Measurements from ENCODE around the gene SLC7A6.
A peak's percentile ranks its signal among the peaks of the same experiment; 100 is the strongest.

Gene SLC7A6

DNA sequence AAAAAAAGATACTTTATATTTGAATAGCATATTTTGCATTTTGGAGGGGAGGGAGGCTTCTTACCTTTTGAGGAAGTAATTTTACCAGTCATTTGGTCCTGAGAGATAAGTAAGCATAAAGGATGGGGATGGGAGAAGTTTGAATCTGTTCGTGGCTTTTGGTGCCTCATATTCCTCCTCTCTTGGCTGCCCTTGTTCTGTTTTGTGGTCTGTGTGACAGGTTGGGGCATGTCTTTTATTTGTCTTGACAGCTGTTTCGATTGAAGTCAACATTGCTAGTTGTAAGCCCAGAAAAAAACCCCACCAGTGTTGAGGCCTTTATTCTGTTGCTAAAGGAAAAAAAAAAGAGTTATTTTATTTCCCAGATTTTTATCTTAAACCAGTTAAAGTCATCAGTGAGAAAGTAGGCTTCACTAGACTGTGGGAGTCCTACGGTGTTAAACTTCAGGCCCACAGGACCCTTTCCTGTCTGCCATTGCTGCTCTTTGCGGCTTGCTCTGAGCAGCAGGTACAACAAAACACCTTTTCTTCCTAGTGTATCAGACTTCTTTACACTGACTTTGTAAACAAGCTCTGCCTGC, 11.4 kb downstream of the SLC7A6 start:
- ATAC-seq (ENCODE audit: low read depth), result peak; percentile 81
- Mint-ChIP-seq H3K27me3 (no peaks in the 10 kb centered on the region), H3K36me3 (peaks cover 11% of the 10 kb centered on the region), H3K9me3 (no peaks in the 10 kb centered on the region), H3K4me1 (peaks cover 36% of the 10 kb centered on the region), H3K4me3 (peak overlapping the region; percentile 73), H3K27ac (peak overlapping the region; percentile 82)
- no peak for DNase-seq (ENCODE audit: low spot score in 2 of 2)

DNA sequence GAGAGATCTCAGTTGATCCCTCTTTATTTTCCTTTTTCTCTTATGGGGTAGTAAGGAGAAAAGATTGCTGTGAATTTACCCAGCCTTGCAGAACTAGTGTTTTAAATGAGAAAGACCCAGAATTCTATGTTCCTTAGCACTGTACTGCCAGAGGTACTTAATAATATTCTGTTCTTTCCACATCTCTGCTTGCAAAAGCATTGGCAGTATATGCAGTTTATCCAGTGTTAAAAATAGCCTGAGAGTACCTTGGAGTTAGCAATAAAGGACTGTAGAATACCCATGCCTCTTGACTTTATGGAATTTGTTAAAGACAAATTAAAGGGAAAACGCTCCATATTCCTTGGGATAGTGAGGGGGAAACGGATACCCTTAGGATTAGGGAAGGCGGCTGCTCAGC, 11.9 kb downstream of the SLC7A6 start:
- no peaks in the 10 kb centered on the region for H3K27me3 Mint-ChIP-seq
- ATAC-seq (ENCODE audit: low read depth) (no peak), DNase-seq (ENCODE audit: low spot score in 2 of 2) (no peak)
- H3K4me1 Mint-ChIP-seq, result peaks cover 40% of the 10 kb centered on the region
- H3K9me3 Mint-ChIP-seq, result no peaks in the 10 kb centered on the region
- H3K4me3 Mint-ChIP-seq, result peak overlapping the region; percentile 73
- H3K27ac Mint-ChIP-seq, result peak overlapping the region; percentile 82
- H3K36me3 Mint-ChIP-seq, result peaks cover 12% of the 10 kb centered on the region

DNA sequence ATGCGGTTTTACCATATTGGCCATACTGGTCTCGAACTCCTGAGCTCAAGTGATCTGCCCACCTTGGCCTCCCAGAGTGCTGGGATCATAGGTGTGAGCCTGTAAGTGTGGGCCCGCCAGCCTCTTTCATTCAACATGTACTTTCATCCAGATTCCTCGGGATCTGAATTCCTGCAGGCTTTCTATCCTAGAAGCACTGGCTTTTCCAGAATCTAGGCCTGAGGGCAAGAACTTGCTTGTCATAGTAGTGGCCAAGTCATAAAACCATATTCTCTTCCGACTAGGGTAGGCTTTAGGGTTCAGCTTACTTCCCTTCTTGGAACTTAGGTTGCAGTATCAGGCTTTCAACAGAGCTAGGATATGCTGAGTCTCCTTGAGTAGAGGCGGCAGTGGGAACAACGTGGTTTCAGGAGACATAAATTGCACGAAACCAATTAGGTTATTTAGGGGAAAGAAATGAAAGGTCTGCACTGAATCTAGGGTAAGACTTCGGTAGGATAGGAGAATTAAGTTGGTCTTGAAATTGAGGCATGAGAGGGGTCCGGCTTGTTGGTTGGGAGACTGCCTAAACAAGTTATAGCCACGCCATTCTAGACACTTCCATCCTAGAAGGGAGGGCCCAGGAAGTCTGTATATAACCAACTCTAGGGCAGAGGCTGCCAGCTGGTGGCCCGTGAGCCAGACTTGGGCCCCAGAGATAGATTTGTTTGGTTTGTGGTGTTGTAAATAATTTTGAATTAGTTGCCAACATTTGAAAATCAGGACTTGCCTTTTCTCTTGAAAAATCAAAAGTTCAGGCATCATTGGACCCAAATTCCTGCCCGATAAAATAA, 15.6 kb downstream of the SLC7A6 start:
- Mint-ChIP-seq H3K36me3 (peaks cover 15% of the 10 kb centered on the region), H3K9me3 (no peaks in the 10 kb centered on the region), H3K27ac (no peak overlapping the region), H3K27me3 (no peaks in the 10 kb centered on the region), H3K4me3 (no peak overlapping the region), H3K4me1 (peaks cover 42% of the 10 kb centered on the region)
- no peak for DNase-seq (ENCODE audit: low spot score in 2 of 2)
- no peak for ATAC-seq (ENCODE audit: low read depth)

DNA sequence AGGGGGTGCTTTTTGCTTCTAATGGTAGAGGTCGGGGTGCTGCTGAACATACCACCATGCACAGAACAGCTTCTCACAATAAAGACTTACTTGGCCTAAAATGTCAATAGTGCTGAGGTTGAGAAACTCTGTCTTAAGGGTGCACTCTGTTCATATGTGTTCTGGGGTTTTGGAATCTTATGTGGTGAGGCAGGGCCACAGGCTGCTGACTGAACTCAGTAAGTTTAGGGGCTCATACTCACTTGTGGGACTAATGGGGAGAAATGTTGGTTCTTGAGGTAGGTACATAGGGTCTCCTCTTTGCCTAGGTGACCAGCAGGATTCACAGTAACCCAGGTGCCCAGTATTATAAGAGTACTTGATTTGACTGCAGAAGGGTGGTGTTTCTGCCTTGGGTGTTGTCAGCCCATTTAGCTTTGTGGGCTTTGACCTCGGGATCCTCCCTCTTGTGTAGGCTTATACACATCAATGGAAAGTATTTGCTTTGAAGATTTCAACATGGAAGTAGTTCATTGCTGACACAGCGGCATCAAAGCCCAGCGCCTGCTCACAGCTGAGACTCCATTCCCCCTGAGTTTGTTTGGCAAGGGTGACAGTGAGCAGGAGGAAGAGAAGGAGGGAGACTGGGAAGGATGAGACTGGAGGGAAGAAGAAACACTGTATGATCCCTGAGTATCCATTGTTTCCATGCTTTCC, 17.2 kb downstream of the SLC7A6 start:
- no peak for DNase-seq (ENCODE audit: low spot score in 2 of 2)

DNA sequence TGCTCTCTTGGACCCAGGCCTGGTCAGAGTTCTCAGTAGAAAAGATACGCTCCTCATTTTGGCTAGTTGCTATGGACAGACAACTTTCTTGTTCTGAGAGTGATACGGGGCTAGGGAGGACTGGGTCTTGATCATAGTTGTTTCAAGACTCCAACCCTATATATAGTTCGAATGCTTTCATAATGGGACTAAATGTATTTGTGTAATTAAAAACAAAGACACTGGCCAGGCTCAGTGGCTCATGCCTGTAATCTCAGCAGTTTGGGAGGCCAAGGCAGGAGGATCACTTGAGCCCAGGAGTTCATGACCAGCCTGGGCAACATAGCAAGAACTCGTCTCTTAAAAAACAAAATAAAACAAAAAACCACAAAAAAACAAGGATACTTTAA, 17.7 kb downstream of the SLC7A6 start:
- peak overlapping the region; percentile 77 for H3K27ac Mint-ChIP-seq
- DNase-seq (ENCODE audit: low spot score in 2 of 2) (no peak), ATAC-seq (ENCODE audit: low read depth) (no peak)
- peaks cover 45% of the 10 kb centered on the region for H3K4me1 Mint-ChIP-seq
- H3K9me3 Mint-ChIP-seq, result no peaks in the 10 kb centered on the region
- H3K36me3 Mint-ChIP-seq, result peaks cover 18% of the 10 kb centered on the region
- no peaks in the 10 kb centered on the region for H3K27me3 Mint-ChIP-seq
- H3K4me3 Mint-ChIP-seq, result no peak overlapping the region

More for the DNA sequence above, 17.2 kb downstream of the SLC7A6 start:
- no peak overlapping the region for H3K4me3 Mint-ChIP-seq
- H3K4me1 Mint-ChIP-seq, result peaks cover 42% of the 10 kb centered on the region
- peak overlapping the region; percentile 77 for H3K27ac Mint-ChIP-seq
- ATAC-seq (ENCODE audit: low read depth), result no peak
- peaks cover 17% of the 10 kb centered on the region for H3K36me3 Mint-ChIP-seq
- H3K9me3 Mint-ChIP-seq, result no peaks in the 10 kb centered on the region
- H3K27me3 Mint-ChIP-seq, result no peaks in the 10 kb centered on the region

DNA sequence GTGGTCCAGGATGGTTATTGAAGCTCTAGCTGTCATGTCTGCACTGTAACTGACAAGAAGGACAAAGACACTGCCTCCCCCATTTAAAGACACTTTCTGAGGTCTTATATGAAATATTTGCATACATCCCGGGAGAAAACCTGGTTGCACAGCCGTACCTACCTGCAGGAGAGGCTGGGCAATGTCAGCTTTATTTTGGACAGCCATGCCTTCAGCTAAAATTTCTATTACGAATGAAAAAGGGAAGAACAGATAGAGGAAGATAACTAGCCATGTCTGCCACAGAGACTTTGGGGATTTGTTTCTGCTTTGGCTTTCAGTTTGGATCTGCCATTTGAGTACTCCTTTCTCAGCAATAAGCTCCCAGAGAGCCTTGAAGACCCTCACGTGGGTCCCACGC, 19.0 kb downstream of the SLC7A6 start:
- ATAC-seq (ENCODE audit: low read depth) (no peak), DNase-seq (ENCODE audit: low spot score in 2 of 2) (no peak)
- H3K9me3 Mint-ChIP-seq, result no peaks in the 10 kb centered on the region
- H3K27me3 Mint-ChIP-seq, result no peaks in the 10 kb centered on the region
- H3K4me1 Mint-ChIP-seq, result peaks cover 55% of the 10 kb centered on the region
- peaks cover 27% of the 10 kb centered on the region for H3K36me3 Mint-ChIP-seq
- peak overlapping the region; percentile 82 for H3K27ac Mint-ChIP-seq
- peak overlapping the region; percentile 75 for H3K4me3 Mint-ChIP-seq

DNA sequence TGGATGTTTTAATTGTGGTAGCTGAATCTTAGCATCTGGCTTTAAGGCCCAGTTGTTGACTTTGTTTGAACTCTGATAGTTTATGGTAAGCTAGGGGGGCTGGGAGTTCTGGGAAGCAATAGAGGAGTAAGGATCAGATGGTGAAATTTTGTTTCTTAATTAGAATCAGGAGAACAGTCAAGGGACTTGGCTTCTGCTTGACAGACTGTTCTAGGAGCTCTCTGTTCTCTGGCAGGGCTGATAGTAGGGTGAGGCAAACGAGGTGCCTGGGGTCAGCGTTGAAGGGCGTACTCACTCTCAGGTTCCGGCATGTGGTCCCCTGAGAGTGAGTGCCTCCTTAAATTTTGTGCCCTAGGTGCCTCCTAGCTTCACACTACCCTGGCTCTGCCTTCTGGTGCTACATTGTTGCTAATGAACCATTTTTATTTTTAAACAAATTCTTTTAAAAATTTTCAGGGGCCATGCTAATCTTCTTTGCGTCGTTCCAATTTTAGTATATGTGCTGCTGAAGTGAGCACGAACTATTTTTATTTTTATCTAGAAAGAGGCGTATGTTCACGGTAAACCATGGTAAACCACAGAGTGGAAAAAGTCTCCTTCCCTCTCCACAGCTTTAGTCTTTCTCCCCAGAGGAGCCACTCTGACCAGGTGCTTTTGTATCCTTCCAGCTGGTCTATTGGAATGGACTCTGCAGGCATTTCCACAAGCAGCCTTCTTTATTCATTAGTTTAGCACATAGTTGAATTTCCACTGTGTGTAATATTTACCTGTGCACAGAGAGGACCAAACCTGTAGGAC, 19.7 kb downstream of the SLC7A6 start:
- Mint-ChIP-seq H3K9me3 (no peaks in the 10 kb centered on the region), H3K27me3 (no peaks in the 10 kb centered on the region), H3K27ac (peak overlapping the region; percentile 82), H3K4me1 (peaks cover 55% of the 10 kb centered on the region), H3K36me3 (peaks cover 27% of the 10 kb centered on the region), H3K4me3 (peak overlapping the region; percentile 75)
- peak; percentile 8 for ATAC-seq (ENCODE audit: low read depth)
- DNase-seq (ENCODE audit: low spot score in 2 of 2), result no peak

DNA sequence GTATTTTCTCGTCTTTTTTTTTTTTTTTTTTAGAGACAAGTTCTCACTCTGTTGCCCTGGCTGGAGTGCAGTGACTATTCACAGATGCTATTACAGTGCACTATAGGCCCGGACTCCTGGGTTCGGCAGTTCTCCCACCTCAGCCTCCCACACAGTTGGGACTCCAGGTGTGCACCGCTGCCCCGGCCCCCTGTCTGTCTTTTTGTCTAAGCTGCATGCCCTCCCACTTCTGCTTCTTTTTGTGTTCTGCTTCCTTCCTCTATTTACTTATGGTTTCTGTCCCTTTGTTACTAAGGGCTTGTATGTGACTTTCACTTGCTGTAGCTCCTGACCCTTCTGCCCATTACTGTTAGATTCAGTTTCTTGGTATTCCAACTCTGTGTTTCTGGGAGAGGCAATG, 20.5 kb downstream of the SLC7A6 start:
- Mint-ChIP-seq H3K36me3 (peaks cover 27% of the 10 kb centered on the region), H3K27me3 (no peaks in the 10 kb centered on the region), H3K27ac (peak overlapping the region; percentile 82), H3K4me3 (peak overlapping the region; percentile 57), H3K9me3 (no peaks in the 10 kb centered on the region), H3K4me1 (peaks cover 59% of the 10 kb centered on the region)
- ATAC-seq (ENCODE audit: low read depth), result peak; percentile 78
- DNase-seq (ENCODE audit: low spot score in 2 of 2), result peak; percentile 48 to 61

DNA sequence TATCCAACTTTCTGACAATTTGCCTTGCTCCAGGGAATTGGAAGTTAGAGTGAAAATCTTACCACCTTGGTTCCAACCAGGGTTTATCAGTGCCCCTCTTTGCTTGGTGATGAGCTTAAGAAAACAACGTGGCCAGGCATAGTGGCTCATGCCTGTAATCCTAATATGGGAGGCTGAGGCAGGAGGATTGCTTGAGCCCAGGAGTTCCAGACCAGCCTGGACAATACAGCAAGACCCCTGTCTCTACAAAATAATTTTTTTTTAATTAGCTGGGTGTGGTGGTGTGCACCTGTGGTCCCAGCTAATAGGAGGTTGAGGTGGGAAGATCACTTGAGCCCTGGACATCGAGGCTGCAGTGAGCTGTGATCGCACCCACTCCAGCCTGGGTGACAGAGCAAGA, 21.4 kb downstream of the SLC7A6 start:
- H3K27me3 Mint-ChIP-seq, result no peaks in the 10 kb centered on the region
- peak overlapping the region; percentile 82 for H3K27ac Mint-ChIP-seq
- H3K4me1 Mint-ChIP-seq, result peaks cover 62% of the 10 kb centered on the region
- H3K4me3 Mint-ChIP-seq, result peak overlapping the region; percentile 79
- H3K36me3 Mint-ChIP-seq, result peaks cover 29% of the 10 kb centered on the region
- ATAC-seq (ENCODE audit: low read depth) (no peak), DNase-seq (ENCODE audit: low spot score in 2 of 2) (no peak)
- H3K9me3 Mint-ChIP-seq, result no peaks in the 10 kb centered on the region

DNA sequence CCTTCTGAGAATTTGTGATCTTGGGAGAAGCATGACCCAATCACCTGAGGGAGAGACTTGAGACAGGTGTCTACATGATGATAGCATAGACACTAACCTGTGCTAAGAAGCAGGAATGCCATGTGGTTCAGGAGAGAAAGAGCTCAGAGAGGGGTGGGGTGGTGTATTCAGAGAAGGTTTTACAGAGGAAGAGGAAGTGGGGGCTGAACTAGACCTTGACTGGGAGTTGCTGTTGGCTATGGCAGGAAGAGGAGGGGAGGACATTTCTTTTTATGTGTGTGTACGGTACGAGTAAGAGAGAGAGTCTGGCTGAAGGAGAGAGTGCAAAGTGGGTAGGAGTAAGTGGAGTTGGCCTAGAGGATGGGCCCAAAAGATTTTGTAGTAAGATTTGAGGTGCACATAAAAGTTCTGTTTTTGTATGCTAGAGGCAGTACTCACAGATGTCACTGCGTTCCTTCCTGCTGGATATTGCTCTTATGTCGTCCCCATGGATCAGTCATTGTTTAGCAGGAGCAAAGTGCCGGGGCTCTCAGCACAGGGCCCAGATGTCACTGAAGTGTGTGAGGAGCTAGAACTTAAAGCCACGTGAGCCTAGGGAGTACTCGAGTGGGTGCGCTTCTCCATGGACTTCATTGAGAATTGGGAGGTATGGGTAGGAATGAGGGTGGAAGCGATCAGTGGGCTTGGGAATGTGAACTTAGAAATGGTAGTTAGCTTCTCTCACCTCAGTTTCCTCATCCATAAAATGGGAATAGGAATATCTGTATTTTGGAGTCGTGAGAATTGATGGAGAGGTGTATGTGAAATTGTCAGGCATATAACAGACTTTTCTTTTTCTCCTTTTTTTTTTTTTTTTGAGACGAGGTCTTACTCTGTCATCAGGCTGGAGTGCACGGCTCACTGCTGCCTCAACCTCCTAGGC, 22.1 kb downstream of the SLC7A6 start:
- ATAC-seq (ENCODE audit: low read depth) (peak; percentile 25), DNase-seq (ENCODE audit: low spot score in 2 of 2) (no peak)
- Mint-ChIP-seq H3K4me3 (peak overlapping the region; percentile 79), H3K9me3 (no peaks in the 10 kb centered on the region), H3K4me1 (peaks cover 59% of the 10 kb centered on the region), H3K27ac (peak overlapping the region; percentile 82), H3K27me3 (no peaks in the 10 kb centered on the region), H3K36me3 (peaks cover 32% of the 10 kb centered on the region)

DNA sequence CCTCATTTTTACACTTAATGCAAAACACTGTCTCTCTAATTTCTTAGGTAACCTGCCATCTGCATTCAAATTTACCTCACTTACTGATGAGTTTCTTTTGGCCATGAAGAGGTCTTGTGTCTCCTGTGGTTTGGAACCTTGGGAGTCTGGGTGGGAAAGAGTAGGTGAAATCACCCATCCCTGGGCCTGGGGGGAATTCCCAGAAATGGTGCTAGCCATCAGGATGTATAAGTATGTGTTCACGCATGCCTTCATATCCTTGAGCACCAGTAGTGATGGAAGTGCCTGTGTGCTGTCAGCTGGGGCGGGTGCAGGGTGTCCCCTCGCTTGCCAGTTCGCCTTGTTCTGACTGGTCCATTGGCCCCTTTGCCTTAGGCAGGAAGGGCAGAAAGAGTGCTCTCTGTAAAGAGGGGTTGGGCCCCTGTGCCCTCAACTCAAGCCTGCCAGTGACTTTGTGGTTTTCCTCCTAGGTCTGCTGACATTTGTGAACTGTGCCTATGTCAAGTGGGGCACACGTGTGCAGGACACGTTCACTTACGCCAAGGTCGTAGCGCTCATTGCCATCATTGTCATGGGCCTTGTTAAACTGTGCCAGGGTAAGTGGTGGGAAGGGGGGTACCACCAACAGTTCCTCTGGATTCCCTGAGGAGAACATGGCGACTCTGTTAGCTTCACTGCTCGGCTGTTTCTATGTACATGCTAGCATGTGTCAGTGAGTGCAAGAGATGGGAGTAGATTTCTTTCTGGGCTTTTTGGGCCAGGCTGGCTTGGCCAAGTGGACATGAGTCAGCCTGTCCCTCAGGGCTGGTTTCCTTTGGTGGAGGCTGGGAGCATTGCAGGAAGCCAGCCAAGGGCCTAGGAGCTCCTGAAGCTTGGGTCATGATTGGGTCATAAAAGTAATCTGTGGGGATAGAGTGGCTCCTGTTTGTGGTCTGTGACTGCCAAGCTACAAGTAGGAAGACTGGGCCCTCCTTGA, 23.2 kb downstream of the SLC7A6 start:
- Mint-ChIP-seq H3K4me1 (peaks cover 60% of the 10 kb centered on the region), H3K27ac (peak overlapping the region; percentile 82), H3K36me3 (peaks cover 29% of the 10 kb centered on the region), H3K4me3 (peak overlapping the region; percentile 53), H3K27me3 (no peaks in the 10 kb centered on the region), H3K9me3 (no peaks in the 10 kb centered on the region)
- DNase-seq (ENCODE audit: low spot score in 2 of 2) (no peak), ATAC-seq (ENCODE audit: low read depth) (no peak)

DNA sequence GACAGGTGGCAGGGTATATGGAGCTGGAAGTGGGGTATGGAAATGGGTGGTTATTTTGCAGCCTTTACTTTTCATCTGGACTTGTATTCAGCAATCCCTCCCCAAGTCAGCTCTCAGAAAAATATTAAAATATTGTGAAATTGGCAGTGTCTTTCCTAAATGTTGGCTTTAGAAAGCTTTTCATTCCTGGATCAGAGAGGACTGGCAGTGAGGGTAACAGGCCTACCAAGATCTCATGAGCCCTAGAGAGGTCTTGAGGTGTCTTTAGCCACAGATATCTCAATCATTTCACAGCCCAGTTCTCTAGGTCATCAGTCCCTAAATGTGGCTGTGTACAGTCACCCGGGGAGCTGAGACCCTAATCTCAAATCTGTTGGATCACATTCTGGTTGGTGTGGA, 23.9 kb downstream of the SLC7A6 start:
- peaks cover 29% of the 10 kb centered on the region for H3K36me3 Mint-ChIP-seq
- H3K27me3 Mint-ChIP-seq, result no peaks in the 10 kb centered on the region
- peaks cover 54% of the 10 kb centered on the region for H3K4me1 Mint-ChIP-seq
- H3K9me3 Mint-ChIP-seq, result no peaks in the 10 kb centered on the region
- ATAC-seq (ENCODE audit: low read depth) (no peak), DNase-seq (ENCODE audit: low spot score in 2 of 2) (no peak)
- H3K4me3 Mint-ChIP-seq, result no peak overlapping the region
- H3K27ac Mint-ChIP-seq, result peak overlapping the region; percentile 82
